SU-DHL-6 (cell line): ENCODE measurements around the gene RAB3B.

Experiments
- EZH2phosphoT487 ChIP-seq: fragments of 200-600 bp; sonication (generic), shearing (Covaris generic); conservative IDR thresholded peaks from 2 replicates; pipeline ENCODE4 v1.6.1; 2018; ENCODE audit warnings: mild to moderate bottlenecking, antibody characterized with exemption, low read length, moderate library complexity, mixed read lengths
- TF ChIP-seq, protein P1 (sequence below): fragments of 200-600 bp; sonication (generic); IDR thresholded peaks from one replicate; pipeline ENCODE4 v1.5.1; 2017; ENCODE audit warnings: antibody characterized with exemption, mild to moderate bottlenecking, low read length, moderate library complexity; ENCODE audit not compliant: insufficient read depth, poor library complexity, severe bottlenecking

DNA sequence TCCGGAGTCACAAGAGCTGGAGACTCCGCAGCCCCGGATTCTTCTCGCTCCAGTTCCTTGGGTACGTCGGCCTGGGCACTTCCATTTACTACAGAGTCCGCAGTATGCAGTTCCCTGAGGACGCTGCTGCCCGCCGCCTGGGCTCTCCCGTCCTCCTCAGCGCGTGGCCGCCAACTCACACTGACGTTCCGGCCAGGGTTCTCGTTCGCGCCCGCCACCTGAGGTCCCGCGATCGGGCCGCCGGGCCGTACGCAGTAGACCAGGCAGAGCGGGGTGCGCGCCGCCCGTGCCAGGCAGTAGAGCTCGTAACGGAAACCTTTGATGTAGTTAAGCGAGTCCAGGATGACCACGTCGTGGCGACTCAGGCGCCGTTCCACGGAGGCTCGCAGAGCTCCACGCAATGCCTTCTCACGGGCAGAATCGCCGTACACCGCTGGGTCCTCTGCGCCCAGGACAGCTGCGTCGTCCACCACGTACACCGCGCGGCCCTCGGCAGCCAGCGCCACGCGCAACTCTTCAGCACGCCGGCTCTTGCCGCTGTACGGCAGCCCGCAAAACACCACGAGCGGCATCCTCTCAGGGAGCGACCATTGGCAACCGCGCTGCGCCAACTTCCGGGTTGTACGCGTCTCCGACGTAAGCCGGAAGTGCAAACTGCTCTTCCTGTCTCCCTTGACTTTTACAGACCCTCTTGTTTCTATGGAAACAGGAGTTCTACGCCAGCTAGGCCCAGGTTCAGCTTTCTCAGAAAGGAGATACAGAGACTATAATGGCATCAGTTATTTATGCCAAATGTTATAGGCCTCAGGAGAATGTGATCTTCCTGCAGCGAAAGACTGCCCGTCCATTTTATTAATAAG lies 42.9 kb upstream of the RAB3B start, which contains the start of gene KTI12:
- TF ChIP-seq, protein P1, sequence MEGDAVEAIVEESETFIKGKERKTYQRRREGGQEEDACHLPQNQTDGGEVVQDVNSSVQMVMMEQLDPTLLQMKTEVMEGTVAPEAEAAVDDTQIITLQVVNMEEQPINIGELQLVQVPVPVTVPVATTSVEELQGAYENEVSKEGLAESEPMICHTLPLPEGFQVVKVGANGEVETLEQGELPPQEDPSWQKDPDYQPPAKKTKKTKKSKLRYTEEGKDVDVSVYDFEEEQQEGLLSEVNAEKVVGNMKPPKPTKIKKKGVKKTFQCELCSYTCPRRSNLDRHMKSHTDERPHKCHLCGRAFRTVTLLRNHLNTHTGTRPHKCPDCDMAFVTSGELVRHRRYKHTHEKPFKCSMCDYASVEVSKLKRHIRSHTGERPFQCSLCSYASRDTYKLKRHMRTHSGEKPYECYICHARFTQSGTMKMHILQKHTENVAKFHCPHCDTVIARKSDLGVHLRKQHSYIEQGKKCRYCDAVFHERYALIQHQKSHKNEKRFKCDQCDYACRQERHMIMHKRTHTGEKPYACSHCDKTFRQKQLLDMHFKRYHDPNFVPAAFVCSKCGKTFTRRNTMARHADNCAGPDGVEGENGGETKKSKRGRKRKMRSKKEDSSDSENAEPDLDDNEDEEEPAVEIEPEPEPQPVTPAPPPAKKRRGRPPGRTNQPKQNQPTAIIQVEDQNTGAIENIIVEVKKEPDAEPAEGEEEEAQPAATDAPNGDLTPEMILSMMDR, result no peak
- no peak for TF ChIP-seq EZH2phosphoT487
